Cerebellar nuclear complex (tissue), 1 donor: ENCODE results near the gene LAYN.

Experiments
- DNase-seq, 2 experiments: peaks; one replicate each; lab custom pipeline; 2025; lab: John Stamatoyannopoulos, UW

Gene LAYN

DNA sequence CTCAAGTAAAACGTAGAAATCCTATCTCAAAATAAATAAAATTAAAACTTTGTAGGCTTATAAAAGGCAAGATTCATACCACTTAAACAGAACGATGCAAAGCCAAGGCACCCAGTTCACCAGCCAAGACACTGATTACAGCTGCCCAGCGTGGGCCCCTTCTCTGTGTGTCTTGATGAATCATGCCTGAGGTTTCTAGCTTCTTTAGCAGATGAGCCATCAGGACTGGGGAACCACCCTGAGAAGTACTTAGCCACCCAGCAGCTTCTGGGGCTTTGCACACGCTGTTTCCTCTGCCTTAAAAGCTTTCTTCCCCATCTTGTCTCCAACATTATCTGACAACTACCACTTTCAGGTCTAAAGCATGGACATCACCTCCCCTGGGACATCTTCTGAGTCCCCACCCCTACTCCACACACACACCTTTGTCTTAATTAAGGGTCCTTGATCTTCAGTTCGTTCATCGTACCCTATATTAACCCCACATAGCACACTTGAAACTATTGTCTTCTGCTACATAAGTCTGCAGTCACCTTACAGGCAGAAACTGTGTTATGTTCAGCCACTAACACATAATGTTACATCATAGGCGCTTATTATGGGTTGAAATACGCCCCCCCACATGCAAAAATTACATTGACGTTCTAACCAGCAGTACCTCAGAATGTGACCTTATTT is 8.7 kb upstream of the LAYN start:
- no peak for DNase-seq

DNA sequence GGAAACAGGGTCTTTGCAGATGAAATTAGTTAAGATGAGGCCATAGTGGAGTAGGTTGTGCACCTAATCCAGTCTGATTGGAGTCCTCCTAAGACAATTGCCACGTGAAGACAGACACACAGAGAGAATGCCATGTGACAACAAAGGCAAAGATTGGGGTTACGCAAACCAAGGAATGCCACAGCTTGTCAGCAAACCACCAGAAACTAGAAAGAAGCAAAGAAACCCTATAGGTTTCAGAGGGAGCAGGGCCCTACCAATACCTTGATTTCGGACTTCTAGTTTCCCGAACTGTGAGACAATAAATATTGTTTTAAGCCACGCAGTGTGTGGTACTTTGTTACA is 8.2 kb upstream of the LAYN start:
- DNase-seq, result no peak

DNA sequence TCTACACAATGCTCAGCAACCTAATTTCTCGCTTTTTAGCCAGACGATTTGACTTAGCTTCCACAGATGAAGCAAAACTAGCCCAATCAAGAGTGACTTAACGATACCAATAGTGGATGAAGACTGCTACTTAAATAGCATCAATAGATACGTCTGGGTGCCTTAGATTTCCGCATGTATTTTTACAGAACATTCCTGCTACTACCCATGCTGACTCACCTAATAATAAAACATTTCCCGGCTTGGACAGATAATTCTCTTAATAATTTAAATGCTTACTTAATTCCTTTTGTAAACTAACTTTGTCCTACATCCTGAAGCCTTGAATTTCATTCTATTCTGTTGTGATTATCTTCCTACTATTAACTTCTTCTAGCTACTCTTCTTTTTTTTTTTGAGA is 5.2 kb upstream of the LAYN start:
- no peak for DNase-seq

DNA sequence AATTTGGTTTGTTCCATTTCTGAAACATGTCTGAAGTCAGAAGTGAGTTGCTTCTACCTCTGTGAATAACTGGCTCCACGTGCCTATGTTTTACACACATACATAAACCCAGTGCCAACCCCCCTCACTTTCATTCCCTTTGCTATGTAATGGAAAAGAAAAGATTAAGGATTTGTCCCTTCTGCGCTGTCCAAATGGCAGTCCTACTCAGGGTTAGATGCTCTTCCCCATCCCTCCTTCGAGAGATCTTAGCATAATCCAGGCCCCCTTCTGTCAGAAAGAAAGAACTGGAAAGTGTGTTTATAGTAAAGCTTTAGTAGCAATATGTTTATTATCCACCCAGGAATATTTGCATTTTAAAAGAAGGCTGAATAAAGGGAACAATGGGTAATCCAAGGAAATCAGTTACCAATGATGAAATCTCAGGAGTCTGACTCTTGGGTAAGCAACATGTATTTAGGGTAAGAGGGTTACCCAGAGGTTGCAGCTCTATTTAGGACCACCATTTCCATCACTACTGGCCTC is 3.1 kb upstream of the LAYN start:
- DNase-seq, result no peak

DNA sequence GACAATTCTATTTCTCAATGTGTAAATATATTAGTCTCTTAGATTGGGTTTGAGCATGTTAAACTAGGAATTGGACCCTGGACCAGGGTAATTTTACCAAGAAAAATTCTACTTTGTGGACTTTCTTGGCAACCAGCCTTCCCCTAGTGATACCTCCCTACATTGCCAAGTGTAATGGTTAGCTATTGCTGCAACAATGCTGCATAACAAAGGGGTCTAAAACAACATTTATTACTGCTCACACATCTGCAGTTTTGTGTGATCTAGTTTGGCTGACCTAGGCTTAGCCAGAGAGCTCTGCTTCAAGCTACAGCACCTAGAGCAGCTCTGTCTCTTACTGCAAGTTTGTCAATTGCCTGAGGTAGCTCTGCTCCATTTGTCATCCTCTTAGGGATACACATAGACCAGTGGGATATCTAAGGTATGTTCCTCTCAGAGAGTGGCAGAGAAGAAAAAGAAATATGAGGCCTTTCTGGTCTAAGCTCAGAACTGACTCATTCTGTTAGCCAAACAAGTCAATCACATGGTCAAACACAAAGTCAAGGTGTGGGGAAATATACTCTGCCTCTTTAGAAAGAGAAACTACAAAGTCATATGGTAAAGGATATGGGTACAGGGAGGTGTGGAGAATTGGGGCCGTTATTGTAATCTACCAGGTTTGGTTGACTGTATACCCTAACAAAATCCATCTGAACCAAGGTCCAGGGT is 2.0 kb upstream of the LAYN start:
- DNase-seq, result no peak

DNA sequence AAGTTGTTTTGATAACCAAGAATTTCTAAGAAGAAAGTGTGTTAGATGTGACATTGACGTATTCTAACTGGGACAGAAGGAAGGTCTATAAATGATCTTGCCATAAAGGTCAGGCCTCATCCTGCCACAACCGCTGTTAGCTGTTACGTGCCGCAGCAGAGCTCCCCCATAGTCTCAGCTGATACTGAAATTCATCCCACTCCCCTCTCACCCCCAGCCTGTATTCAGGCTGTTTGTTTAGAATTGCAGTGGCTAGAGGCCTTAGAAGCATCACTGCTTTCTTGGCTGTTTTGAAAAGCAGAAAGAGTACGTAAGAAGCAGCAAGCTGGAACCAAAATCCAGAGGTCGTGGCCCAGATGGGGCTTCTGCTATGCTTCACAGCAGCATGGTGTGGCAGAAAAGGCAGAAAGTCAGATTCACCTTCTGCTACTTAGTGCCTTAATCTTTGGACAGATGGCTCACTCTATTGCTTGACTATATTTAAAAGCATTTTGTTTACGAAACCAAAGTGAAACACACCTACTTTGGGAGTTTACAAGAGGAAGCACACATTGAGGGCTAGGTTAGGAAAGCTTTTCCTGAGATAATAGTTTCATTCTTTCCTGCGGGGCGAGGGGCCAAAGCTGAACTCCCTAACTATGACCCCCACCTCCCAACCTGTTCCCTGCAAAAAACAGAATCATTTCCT is 950 bp upstream of the LAYN start:
- DNase-seq, result no peak

DNA sequence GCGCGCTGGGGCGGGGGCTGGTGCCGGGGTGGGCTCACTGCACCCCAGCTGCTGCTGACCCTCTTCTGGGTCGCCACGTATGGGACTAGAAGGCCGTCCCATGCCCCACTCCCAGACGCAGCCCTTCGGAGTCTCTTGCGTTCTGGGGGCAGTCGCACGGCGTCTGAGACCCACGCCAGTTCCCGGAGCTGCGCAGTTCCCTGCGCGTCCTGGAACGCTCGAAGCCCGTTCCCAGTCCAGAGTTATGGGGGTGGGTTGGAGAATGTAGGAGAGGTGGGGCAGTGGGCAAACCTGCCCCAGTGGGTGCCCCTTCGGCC is 375 bp downstream of the LAYN start:
- DNase-seq, result no peak

DNA sequence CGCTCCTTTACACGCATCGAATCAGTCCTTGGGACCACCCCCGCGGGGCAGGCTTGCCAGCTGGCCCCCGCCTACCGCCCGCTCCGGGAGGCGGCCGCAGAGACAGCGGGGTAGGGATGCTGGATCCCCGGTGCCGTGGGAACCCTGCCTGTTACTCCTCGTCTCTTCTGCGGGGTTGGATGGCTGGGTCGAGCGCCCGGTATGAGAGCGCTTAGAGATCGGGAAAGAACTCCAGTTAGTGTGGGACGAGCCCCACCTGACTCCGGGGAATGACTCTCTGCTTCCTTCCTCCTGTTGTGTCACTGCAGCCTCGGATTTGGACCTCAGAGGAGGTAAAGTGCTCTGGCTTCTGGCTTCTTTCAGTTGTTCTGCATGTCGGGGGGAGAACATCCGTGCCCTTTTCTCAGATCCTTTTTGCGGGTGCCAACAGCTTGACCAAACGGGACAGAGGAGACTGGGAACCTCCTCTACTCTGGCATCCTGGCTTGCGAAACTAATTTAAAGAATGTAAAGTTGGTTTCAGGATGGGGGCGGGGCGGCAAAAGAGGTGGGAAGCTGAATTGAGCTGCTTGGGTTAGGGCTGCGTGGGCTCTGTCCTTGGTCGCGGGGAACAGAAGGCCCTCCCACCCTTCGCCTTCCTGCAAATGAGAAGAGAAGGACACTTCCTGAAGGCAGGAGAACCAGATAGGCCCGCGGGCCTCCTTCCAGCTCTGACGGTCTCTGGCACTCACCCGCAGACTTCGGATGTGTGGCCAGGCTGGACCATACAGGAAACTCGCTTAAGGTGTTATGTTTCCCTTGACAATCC is 938 bp downstream of the LAYN start:
- DNase-seq, result no peak

DNA sequence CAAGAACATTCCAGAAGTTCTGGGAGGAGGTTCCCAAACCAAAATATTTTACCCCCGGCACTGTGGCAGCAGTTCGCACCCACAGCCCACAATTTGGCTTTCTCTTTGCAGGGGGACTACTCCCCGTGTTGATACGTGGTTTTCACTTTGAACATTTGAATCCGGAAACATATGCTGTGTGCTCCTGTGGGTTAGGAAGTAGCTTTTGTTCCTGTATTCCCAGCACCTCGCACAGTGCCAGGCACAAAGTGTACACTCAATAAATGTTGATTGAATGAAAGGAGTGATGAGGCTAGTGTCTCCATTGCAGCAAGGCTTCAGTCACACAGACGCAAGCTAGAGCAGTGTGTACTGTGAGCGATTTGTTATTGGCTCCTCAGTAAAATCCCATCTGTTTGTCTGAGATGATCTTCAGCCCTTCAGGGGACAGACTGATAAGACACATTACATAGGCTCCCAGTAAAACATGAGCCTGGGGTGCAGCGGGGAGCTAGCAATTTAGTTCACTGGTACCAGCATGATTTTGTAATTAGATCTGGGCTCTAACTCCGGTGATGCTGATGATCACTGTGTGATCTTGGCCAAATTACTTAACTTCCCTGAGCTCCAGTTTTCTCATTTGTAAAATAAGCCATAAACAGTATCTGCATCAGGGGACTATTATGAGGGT is 2.2 kb downstream of the LAYN start:
- DNase-seq, result no peak

DNA sequence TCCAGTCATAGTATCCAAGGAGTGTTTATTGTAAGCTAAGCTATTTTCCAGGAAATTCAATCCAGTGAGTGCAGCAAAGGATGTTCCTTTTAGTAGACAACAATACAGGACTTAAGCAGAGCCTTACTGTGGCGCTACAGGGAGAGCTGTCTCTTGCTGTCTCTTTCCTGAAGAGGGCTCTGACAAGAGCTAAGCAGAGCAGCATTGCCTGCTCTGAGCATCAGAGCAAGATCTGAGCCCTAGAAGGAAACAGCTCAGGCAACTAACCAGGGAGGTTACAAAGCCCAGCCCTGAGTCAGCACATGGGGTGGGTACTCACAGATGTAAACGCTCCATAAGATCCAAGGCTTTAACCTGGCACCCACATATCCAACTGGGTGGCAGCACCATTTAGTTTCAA is 8.0 kb downstream of the LAYN start:
- no peak for DNase-seq

DNA sequence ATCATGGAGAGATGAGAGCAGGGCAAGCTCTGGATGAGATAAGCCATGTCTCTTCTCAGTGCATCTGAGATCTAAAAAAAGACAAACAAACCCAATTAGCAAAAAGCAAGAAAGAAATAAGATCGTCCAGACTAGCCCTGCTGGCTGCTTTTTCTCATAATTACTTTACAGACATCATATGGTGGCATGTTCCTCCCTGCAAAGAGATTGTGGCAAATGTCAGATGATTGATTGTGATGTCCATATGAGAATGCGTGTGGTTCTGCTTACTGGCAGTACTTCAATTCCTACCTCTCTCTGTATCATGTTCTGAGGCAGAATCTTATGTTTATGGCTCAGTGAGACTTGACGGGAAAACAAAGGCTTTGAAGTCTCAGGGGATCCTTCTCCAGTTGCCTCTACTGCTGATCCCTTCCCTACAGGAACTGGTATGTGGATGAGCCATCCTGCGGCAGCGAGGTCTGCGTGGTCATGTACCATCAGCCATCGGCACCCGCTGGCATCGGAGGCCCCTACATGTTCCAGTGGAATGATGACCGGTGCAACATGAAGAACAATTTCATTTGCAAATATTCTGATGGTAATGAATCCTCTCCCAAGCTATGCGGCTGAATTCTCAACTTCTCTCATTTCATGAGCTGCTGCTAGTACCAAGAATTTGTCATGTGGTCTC is 8.8 kb downstream of the LAYN start:
- DNase-seq, result no peak

DNA sequence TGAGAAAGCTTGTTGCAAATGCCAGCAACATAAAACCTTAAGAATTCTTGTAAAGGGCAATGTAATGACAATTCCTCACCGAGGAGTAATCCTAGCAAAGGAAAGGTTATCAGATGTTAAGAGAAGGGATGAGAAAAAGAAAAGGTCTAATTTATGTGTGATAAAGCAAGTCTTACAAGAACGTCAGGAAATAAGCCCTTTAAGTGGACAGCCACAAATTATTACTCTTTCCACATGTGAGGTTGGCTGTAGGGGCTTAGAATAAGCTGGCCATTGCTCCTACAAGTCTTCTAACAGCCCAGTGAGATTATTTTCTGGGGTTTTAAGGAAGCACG is 9.3 kb downstream of the LAYN start:
- no peak for DNase-seq

DNA sequence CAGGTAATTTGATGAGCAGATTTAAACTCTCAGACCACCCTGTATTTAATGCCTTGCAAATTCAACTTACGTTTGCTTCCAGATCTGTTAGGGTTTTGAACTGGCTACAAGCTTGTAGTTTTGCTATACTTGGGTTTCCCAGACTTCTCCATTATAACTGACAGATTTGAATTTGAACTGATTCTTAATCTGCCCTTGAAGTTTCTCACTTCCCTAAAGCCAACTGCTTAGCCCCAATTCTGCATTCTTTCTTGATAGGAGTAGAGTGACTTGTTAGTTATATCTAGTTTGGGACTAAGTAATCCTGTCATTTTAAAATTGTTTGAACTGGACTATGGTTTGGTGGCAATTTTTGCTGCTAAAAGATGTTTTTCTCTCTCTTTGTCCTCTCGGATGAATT is 9.7 kb downstream of the LAYN start:
- no peak for DNase-seq

DNA sequence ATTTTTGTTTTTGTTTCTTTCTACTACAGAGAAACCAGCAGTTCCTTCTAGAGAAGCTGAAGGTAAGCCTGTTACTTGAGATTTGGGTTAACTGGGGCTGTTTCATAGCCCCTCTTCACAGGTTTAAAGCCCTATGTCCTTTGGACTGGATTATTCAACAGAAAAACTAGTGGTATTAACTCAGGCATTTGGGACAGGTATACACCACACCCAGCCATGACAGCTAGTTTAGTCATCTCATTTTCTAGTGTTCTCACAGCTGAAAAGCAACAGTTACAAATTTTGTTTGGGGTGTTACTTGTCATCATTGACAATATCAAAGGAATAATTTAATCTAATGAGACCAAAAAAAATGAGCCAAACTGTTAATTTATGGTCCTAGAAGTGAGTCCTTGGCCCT is 14.0 kb downstream of the LAYN start:
- no peak for DNase-seq

DNA sequence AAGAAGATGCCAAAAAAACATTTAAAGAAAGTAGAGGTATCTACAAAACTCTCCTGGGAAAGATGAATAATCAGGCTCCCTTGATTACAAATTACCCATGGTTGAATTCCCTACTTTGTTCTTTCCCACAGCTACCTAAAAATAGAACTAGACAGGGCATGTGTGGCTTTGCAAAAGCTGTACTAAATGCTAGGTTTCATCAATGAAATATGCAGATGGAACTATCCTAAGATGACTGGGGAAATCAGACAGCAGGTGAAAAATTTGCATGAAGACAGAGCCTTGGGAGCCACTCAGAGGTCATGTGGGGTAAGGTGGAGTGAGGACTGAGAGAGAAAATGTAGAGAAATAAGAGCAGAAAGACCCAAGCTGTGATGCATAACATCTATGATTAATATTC is 14.7 kb downstream of the LAYN start:
- DNase-seq, result no peak

DNA sequence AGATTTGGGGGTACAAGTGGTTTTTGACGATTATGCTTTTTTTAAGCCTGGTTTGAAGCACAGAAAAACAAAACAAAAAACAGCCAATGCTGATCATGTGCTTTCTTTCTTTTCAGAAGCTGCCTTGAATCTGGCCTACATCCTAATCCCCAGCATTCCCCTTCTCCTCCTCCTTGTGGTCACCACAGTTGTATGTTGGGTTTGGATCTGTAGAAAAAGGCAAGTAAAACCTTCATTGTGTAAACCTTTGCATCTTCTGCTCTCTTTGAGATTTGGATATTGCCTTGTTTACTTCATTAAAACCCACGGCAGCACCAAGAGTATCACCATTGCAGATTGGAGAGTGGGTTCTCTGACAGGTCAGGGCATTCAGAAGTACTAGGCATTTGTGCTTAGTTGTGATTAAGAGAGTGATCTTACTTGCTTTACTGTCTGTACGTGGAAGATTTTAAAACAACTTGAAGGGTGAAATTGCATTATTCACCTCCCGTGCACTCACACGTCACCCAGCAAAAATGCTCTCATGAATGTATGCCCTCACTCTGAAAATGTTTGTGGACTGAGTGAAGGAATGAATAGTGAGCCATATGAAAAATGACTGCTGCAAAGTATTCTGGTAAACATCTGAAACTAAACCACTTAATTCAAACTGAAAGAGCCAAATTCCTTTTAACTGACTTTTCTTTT is 17.0 kb downstream of the LAYN start:
- DNase-seq, result no peak

DNA sequence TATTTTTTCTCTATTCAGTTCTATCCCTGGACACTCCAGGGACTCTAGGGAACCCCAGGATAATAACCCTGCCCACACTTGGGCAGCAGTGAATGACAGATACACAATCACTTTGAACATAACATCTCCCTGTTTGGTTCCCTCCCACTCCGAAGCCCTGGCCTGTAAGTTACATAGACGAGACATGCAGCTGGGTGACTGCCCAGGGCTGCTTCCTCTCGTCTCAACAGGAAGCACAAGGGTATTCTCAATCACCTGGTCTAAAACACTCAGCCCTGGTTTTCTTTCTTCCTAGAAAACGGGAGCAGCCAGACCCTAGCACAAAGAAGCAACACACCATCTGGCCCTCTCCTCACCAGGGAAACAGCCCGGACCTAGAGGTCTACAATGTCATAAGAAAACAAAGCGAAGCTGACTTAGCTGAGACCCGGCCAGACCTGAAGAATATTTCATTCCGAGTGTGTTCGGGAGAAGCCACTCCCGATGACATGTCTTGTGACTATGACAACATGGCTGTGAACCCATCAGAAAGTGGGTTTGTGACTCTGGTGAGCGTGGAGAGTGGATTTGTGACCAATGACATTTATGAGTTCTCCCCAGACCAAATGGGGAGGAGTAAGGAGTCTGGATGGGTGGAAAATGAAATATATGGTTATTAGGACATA is 19.4 kb downstream of the LAYN start:
- no peak for DNase-seq

DNA sequence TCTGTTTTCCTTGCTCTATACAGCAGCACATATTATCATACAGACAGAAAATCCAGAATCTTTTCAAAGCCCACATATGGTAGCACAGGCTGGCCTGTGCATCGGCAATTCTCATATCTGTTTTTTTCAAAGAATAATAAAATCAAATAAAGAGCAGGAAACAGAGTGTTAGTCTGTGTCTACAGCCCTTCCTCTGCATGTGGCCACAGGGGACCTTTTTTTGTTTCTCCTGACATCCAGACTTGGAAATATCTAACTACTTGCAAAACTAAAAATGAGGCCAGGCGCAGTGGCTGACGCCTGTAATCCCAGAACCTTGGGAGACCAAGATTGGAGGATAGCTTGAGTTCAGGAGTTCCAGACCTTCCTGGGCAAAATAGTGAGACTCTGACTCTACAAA is 20.3 kb downstream of the LAYN start:
- DNase-seq, result no peak

DNA sequence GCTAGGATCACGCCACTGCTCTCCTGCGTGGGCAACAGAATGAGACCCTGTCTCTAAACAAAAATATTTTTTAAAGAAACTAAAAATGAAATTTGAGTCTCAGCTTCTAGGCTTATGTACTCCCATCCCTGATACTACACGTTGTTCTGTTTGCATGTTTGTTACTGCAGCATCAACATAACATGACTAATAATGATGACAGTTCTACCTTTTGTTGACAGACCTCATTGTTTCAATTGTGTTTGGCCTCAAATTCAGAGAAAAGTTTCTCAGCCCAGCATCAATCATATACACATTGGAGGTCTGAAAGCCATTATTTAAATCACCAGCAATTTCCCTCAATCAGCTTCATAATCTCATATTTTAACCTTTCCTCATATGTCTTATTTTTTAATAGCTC is 20.8 kb downstream of the LAYN start:
- DNase-seq, result no peak

DNA sequence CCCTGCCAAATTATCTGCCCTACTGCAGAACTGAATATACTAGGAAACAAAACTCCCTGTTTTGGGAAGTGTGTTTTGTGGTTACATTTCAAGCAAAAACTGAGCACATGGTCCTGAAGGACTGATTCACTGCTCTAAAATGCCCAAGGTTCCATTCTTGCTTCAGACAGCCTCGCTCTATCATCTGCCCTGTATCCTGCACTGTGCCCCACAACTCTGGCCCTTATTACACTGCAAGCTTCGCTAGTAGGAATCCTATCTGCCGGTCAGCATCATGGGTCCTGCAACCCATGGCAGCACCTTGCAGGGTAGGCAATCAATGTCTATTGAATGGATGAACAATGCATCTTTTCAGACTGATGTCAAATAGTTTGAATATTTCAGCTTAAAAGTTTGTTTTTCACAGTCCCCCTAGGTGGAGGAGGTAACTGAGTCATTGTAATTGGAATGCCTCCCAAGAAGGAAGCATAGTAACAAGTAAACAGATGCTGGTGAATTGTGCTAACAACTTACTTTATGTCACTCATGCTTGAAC is 21.3 kb downstream of the LAYN start:
- no peak for DNase-seq
